Endothelial cell of umbilical vein (primary cell): ENCODE data around the gene EIF5A2. TPM values are rescaled to one million over a fixed set of nuclear protein-coding genes. Genes with fewer than 3 reads are reported as not detected.
"Not testable (repeated sequence)": the region's sequence is repeated elsewhere in the genome, so short reads cannot be mapped to it uniquely, and the experiment has no call there.

ENCODE experiments used
- BruUV-seq: library from RNA; stranded (reverse); fragments of 400-500 nt; replicated peaks from 2 replicates; lab custom pipeline; 2021; lab: Mats Ljungman, UMichigan
- CTCF ChIA-PET: fragments of 300-600, 350-600 bp; sonication (Branson Sonifier 250); formaldehyde crosslinking; loops from one replicate; lab custom pipeline; 2021; ENCODE audit warnings: antibody characterized with exemption, inconsistent platforms; lab: Charles Lee
- POLR2A ChIA-PET: fragments of 300-600, 350-600 bp; sonication (Branson Sonifier 250); formaldehyde crosslinking; loops from one replicate; lab custom pipeline; 2021; ENCODE audit warnings: antibody characterized with exemption, inconsistent platforms; lab: Charles Lee
- DNase-seq: peaks from one replicate; pipeline ENCODE4 v3.0.0-alpha.2; 2011; ENCODE audit warnings: low read depth, low spot score
- FAIRE-seq: peaks from 2 replicates; lab custom pipeline; 2011; peaks lifted over from hg19 to GRCh38; lab: Jason Lieb, UNC
- H2AFZ ChIP-seq: 2 replicates; pipeline ENCODE4 v1.6.0; 2012; ENCODE audit warnings: low read depth, low read length, control low read depth, inconsistent platforms
- H3K27ac ChIP-seq: 2 replicates; pipeline ENCODE4 v1.5.1; 2011; ENCODE audit warnings: low read depth, mild to moderate bottlenecking, control low read depth, low read length, moderate library complexity; ENCODE audit not compliant: insufficient read depth
- H3K27me3 ChIP-seq, 2 experiments: 2 replicates each; pipeline versions ENCODE4 v1.6.0 to v1.6.1; 2011; ENCODE audit warnings: low read length in 2 of 2, mixed read lengths in 1 of 2; ENCODE audit not compliant: control insufficient read depth in 2 of 2, insufficient read depth in 2 of 2
- H3K36me3 ChIP-seq, 2 experiments: 2 replicates in 1 of 2; 3 replicates in 1 of 2; pipeline ENCODE4 v1.5.1; 2011; ENCODE audit warnings: low read length in 2 of 2, mild to moderate bottlenecking in 1 of 2, moderate library complexity in 1 of 2; ENCODE audit not compliant: control insufficient read depth in 2 of 2, insufficient read depth in 2 of 2; ENCODE audit errors: extremely low read depth in 1 of 2
- H3K4me1 ChIP-seq: 3 replicates; pipeline ENCODE4 v1.5.1; 2011; ENCODE audit warnings: mild to moderate bottlenecking, low read length; ENCODE audit not compliant: control insufficient read depth, insufficient read depth; ENCODE audit errors: extremely low read depth
- H3K4me2 ChIP-seq: 2 replicates; pipeline ENCODE4 v1.6.1; 2011; ENCODE audit warnings: low read length, control low read depth, mixed read lengths; ENCODE audit not compliant: insufficient read depth
- H3K4me3 ChIP-seq, 3 experiments: fragments of 200-600 bp in 1 of 3; sonication (generic), shearing (Covaris generic) in 1 of 3; replicated peaks in 1 of 3; 2 replicates each; pipeline ENCODE4 v1.5.1; 2011 to 2016; ENCODE audit warnings: control low read depth in 3 of 3, low read length in 3 of 3, mild to moderate bottlenecking in 2 of 3, inconsistent platforms in 1 of 3, low read depth in 1 of 3, moderate library complexity in 1 of 3; ENCODE audit not compliant: insufficient read depth in 1 of 3
- H3K79me2 ChIP-seq: 2 replicates; pipeline ENCODE4 v1.6.0; 2012; ENCODE audit warnings: low read length, inconsistent platforms; ENCODE audit not compliant: control insufficient read depth, insufficient read depth
- H3K9ac ChIP-seq: replicated peaks from 2 replicates; pipeline ENCODE3; 2011; ENCODE audit warnings: low read length, control low read depth; ENCODE audit not compliant: insufficient read depth; ENCODE audit errors: extremely low read depth
- H3K9me1 ChIP-seq: replicated peaks from 3 replicates; pipeline ENCODE4 v1.6.0; 2011; ENCODE audit warnings: mild to moderate bottlenecking, low read length; ENCODE audit not compliant: control insufficient read depth, insufficient read depth; ENCODE audit errors: extremely low read depth
- H3K9me3 ChIP-seq: replicated peaks from 2 replicates; pipeline ENCODE4 v1.5.1; 2012; ENCODE audit warnings: low read length, inconsistent platforms; ENCODE audit not compliant: control insufficient read depth, insufficient read depth
- H4K20me1 ChIP-seq: replicated peaks from 2 replicates; pipeline ENCODE3; 2011; ENCODE audit warnings: mild to moderate bottlenecking, low read length; ENCODE audit not compliant: control insufficient read depth, insufficient read depth; ENCODE audit errors: extremely low read depth
- GATA2 ChIP-seq: IDR thresholded peaks from 2 replicates; pipeline ENCODE4 v1.7.0; 2011; ENCODE audit warnings: low read depth, mild to moderate bottlenecking, moderate library complexity, mixed read lengths, low read length; ENCODE audit not compliant: insufficient read length, insufficient read depth
- MYC ChIP-seq: IDR thresholded peaks from one replicate; pipeline ENCODE4 v1.6.1; 2011; ENCODE audit warnings: mild to moderate bottlenecking, low read depth, low read length
- dilution Hi-C: fragments of 300-500 bp; cut with MboI; formaldehyde crosslinking; loops from one replicate; pipeline ENCODE4 v1.15.0; 2019; ENCODE audit warnings: low sequenced_read_pairs; ENCODE audit not compliant: extremely low pct_ligation_motif_present
- intact Hi-C: fragments of 100-400 bp; cut with micrococcal nuclease; formaldehyde crosslinking; loops from one replicate; pipeline ENCODE4 v1.10.0; 2022
- polyA plus RNA-seq, 4 experiments: library from polyadenylated mRNA; depleted of rRNA in 3 of 4; stranded (reverse) in 3 of 4; unstranded in 1 of 4; fragments of >200 nt; gene quantifications; 2 replicates each; pipeline versions ENCODE4 v1.2.1 to v1.2.3, GENCODE V29; 2011 to 2012; ENCODE audit warnings: missing spikeins in 1 of 4
- total RNA-seq: library from RNA; stranded (reverse); gene quantifications from 2 replicates; pipeline ENCODE4 v1.2.3, GENCODE V29; 2021
- TF ChIP-seq, protein P1 (sequence below): IDR thresholded peaks from 2 replicates; pipeline ENCODE4 v1.6.1; 2011; ENCODE audit not compliant: insufficient read depth, insufficient read length

Gene EIF5A2
- total and polyA plus RNA-seq, 2 donors (not counting 3 experiments of a cell fraction or from before 2014, with no cell fraction given): 3.7 to 10.9 TPM

DNA sequence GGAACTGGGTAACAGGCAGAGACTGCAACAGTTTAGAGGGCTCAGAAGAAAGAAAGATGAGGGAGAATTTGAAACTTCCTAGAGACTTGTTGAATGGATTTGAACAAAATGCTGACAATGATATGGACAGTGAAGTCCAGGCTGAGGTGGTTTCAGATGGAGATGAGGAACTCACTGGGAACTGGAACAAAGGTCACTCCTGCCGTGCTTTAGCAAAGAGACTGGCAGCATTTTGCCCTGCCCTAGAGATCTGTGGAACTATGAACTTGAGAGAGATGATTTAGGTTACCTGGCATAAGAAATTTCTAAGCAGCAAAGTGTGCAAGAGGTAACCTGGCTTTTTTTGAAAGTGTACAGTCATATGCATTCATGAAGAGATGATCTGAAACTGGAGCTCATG is 11.7 kb downstream of the EIF5A2 start:
- Histone ChIP-seq H3K4me1 (no peaks in the 10 kb centered on the region), H3K79me2 (no peaks in the 10 kb centered on the region), H3K9ac (no peak overlapping the region), H3K4me3 (no peak overlapping the region), H4K20me1 (no peaks in the 10 kb centered on the region), H3K9me3 (no peaks in the 10 kb centered on the region), H3K36me3 (no peaks in the 10 kb centered on the region), H2AFZ (no peak overlapping the region), H3K9me1 (no peaks in the 10 kb centered on the region), H3K27ac (no peak overlapping the region), H3K4me2 (no peak overlapping the region), H3K27me3 (no peaks in the 10 kb centered on the region)
- no peak for FAIRE-seq
- DNase-seq: no peak
- no peak for TF ChIP-seq GATA2
- TF ChIP-seq, protein P1, sequence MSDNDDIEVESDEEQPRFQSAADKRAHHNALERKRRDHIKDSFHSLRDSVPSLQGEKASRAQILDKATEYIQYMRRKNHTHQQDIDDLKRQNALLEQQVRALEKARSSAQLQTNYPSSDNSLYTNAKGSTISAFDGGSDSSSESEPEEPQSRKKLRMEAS: no peak
- TF ChIP-seq MYC: no peak
- BruUV-seq: no TSS peak
- ChIA-PET POLR2A (no interaction called here), CTCF (interaction anchor here (1.1 kb wide), 1 partner anchor 11 kb away, joined by 3 read pairs; no protein-coding TSS in a partner anchor)
- dilution Hi-C loops: no loop called here
- intact Hi-C loops: no loop called here

DNA sequence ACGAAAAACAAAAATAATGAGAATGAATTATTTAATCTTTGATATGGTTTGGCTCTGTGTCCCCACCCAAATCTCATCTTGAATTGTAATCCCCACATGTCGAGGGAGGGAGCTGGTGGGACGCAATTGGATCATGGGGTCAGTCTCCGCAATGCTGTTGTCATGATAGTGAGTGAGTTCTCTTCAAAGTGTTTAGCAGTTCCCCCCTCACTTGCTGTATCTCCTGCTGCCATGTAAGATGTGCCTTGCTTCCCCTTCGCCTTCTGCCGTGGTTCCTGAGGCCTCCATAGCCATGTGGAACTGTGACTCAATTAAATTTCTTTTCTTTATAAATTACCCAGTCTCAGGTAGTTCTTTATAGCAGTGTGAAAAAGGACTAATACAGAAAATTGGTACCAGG is 12.1 kb downstream of the EIF5A2 start:
- H3K79me2 ChIP-seq, H3K4me2 ChIP-seq, BruUV-seq, H3K9me3 ChIP-seq, DNase-seq, POLR2A ChIA-PET, dilution Hi-C loops, H3K36me3 ChIP-seq, intact Hi-C loops, H4K20me1 ChIP-seq, H3K9me1 ChIP-seq, H3K27me3 ChIP-seq, FAIRE-seq, H3K4me3 ChIP-seq, H2AFZ ChIP-seq, H3K9ac ChIP-seq, H3K4me1 ChIP-seq, H3K27ac ChIP-seq: not testable (repeated sequence)
- CTCF ChIA-PET: interaction anchor here (1.4 kb wide), 1 partner anchor 25 kb away, joined by 3 read pairs; no protein-coding TSS in a partner anchor
